GM12874 (cell line): ENCODE measurements around the gene MESP2.

Source experiments
- TF ChIP-seq, protein P1 (sequence below): IDR thresholded peaks from 2 replicates; pipeline ENCODE4 v1.5.1; 2011; ENCODE audit warnings: low read depth, mild to moderate bottlenecking, control low read depth, low read length, moderate library complexity; ENCODE audit not compliant: insufficient read depth

Gene MESP2

DNA sequence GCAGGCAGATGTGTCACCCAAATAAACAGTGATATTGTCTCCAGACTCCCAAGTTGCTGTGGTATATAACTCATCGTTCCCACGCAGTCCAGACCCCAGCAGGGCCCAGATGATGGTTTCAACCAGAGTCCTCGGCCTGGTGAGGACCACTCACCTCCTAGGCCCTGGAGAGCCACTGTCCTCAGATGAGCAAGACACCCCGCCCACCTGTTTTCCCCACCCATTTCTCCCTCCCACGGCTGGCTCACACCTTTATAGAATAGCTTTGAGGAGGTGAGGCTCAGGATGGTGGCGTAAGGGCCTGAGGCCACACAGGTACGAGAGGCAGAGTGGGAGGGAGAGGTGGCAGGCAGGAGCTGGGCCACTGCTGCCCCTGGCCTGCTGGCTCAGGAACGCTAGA lies 32.5 kb upstream of the MESP2 start:
- TF ChIP-seq, protein P1, sequence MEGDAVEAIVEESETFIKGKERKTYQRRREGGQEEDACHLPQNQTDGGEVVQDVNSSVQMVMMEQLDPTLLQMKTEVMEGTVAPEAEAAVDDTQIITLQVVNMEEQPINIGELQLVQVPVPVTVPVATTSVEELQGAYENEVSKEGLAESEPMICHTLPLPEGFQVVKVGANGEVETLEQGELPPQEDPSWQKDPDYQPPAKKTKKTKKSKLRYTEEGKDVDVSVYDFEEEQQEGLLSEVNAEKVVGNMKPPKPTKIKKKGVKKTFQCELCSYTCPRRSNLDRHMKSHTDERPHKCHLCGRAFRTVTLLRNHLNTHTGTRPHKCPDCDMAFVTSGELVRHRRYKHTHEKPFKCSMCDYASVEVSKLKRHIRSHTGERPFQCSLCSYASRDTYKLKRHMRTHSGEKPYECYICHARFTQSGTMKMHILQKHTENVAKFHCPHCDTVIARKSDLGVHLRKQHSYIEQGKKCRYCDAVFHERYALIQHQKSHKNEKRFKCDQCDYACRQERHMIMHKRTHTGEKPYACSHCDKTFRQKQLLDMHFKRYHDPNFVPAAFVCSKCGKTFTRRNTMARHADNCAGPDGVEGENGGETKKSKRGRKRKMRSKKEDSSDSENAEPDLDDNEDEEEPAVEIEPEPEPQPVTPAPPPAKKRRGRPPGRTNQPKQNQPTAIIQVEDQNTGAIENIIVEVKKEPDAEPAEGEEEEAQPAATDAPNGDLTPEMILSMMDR = no peak

DNA sequence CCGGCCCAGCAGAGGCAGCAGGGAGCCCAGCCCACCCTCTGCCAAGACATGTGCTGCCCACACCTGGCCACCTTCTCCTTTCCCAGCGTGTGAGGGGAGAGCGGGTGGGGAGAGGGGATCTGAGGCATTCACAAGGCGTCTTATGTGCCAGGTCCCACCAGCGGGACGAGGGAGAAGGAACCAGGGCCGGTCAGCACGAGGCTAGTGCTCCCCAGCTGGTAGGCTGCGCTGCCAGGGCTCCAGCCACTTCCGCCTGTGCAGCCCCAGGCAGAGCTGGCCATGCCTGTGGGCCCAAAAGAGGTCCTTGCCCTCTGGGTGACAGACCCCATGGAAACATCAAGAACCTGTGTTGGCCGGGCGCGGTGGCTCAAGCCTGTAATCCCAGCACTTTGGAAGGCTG lies 31.0 kb upstream of the MESP2 start:
- TF ChIP-seq, protein P1 = no peak

DNA sequence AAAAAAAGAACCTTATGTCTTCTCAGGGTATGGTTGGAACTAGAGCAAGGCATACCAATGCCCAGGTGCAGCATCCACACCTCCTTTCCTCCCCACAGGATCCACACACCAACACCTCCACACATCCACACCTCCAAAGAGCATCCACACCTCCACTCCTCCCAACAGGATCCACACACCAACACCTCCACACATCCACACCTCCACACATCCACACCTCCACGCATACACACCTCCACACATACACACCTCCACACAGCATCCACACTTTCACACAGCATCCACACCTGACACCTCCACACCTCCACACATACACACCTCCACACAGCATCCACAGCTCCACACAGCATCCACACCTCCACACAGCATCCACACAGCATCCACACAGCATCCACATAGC lies 30.4 kb upstream of the MESP2 start:
- TF ChIP-seq, protein P1 = no peak

DNA sequence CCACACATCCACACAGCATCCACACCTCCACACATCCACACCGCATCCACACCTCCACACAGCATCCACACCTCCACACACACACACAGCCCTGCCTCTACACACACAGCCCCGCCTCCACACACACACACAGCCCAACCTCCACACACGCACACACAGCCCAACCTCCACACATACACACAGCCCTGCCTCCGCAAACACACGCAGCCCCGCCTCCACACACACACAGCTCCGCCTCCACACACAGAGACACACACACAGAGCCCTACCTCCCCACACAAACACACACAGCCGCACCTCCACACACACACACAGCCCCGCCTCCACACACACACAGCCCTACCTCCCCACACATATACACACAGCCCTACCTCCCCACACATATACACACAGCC lies 29.7 kb upstream of the MESP2 start:
- TF ChIP-seq, protein P1 = no peak

DNA sequence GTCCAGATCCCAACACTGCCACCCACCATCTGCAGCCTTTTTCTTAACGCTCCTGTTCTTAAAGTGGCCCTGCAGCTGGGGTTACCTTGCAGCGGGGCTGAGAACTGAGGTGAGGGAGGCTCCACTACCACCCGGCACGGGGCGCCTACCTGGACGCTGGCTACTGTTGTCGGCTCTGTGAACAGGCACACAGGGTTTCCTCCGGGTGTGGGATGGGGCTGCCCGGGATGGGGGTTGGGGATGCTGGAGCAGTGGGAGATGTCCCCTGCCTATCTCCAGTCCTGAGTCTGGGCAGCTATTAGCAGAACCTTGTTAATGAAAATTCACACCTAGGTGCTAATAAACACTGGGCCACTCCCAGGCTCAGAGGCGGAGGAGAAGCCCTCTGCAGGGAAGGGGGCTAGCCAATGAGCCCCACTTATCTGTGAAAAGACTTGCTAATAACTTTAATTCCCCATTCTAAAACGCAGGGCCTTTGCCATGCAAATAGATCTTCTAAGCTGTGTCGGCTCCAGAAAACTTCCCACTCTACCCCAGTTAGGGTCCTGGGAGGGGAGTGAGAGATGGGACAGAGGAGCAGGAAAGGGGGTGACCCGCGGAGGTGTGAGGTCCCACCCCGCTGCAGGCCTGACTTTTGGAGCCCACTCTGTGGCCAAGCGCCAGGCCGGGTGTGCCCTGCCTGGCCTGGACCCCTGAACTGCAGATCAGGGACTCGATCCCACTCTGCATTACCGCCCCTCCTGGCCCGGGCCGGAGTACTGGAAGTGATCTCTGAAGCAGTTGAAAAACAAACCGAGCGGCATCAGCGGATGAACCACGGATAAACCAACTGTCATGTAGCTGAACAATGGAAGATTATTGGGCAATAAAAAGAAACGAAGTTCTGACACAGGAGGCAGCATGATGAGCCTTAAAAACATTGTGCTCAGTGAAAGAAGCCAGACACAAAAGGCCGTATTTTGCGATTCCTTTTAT lies 28.1 kb upstream of the MESP2 start:
- TF ChIP-seq, protein P1 = no peak

DNA sequence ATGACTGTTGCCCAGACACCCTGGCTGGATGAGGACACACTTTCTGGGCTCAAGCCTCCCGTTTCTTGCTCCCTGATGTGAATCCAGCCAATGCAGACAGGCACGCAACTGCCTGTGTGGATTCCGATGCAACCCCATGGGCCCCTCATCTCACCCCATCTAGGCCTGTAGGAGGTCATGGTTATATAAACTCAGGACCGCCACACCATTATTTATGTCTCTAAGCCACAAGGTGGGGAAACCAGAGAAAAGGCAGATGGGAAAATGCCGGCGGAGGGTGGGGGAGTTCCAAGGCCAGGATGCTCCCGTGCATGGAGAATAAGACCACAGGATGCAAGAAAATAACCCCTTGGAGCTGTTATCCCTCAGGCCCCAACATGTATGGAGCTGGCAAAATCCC lies 27.1 kb upstream of the MESP2 start:
- TF ChIP-seq, protein P1 = no peak

DNA sequence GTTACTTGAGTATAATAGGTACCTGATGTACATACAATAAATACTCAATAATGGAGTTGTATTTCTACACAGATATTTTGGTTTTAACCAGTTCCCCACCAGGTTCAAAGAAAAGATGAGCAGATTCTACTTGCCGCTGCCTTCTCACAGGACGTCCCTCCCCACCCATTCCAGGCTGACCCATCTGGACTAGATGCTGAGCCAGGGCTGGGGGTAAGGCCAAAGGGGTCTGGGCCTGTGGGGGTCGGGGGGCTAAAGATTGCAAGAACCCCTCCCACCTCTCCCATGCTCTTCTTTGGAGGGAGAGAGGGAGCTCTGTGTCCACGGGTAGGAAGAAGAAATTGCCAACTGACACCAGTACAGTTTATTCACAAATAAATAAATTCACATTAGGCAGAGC lies 26.6 kb upstream of the MESP2 start:
- TF ChIP-seq, protein P1 = no peak
